SJSA1 (cell line): ENCODE measurements around the gene GATB. TPM values are rescaled to one million over a fixed set of nuclear protein-coding genes. Genes with fewer than 3 reads are reported as not detected.

ENCODE experiments used
- DNase-seq, 2 experiments: peaks; one replicate each; pipeline ENCODE4 v3.0.0-alpha.2; 2015 to 2020; ENCODE audit warnings: low spot score in 2 of 2, low read depth in 1 of 2
- H3K27ac ChIP-seq: fragments of 250-450 bp; sonication (Bioruptor Pico); 2 replicates; pipeline ENCODE4 v1.5.1; 2020; ENCODE audit warnings: mild to moderate bottlenecking, moderate library complexity
- H3K27me3 ChIP-seq: fragments of 250-450 bp; sonication (Bioruptor Pico); replicated peaks from 2 replicates; pipeline ENCODE4 v1.5.1; 2020; ENCODE audit warnings: mild to moderate bottlenecking, moderate library complexity
- H3K36me3 ChIP-seq: fragments of 250-450 bp; sonication (Bioruptor Pico); 2 replicates; pipeline ENCODE4 v1.5.1; 2020; ENCODE audit warnings: mild to moderate bottlenecking
- H3K4me1 ChIP-seq: fragments of 250-450 bp; sonication (Bioruptor Pico); replicated peaks from 2 replicates; pipeline ENCODE4 v1.6.1; 2021; ENCODE audit warnings: mild to moderate bottlenecking
- H3K4me3 ChIP-seq: fragments of 250-450 bp; sonication (Bioruptor Pico); 2 replicates; pipeline ENCODE4 v1.5.1; 2020; ENCODE audit warnings: mild to moderate bottlenecking
- H3K9me3 ChIP-seq: fragments of 250-450 bp; sonication (Bioruptor Pico); replicated peaks from 2 replicates; pipeline ENCODE4 v1.5.1; 2020; ENCODE audit warnings: mild to moderate bottlenecking
- total RNA-seq: library from RNA; depleted of rRNA; stranded (reverse); fragments of >200 nt; shearing (Covaris generic); gene quantifications from 2 replicates; pipeline ENCODE4 v1.2.3, GENCODE V29; 2014

GATB gene
- total RNA-seq, 1 experiment from 2014 or later, result 21.9 TPM

- Histone ChIP-seq H3K9me3 (no peaks in the 10 kb centered on the region), H3K36me3 (no peaks in the 10 kb centered on the region), H3K27me3 (no peaks in the 10 kb centered on the region), H3K4me3 (no peak overlapping the region), H3K27ac (no peak overlapping the region), H3K4me1 (no peaks in the 10 kb centered on the region)
- DNase-seq, result no peak
These were observed 81.6 kb downstream of the GATB start for GRCh38 chr4:151679231-151679630.

GRCh38 chr4:151678048-151678872 is 82.5 kb downstream of the GATB start:
- DNase-seq, result no peak

GRCh38 chr4:151677193-151677592 is 83.6 kb downstream of the GATB start:
- H3K9me3 ChIP-seq, result no peaks in the 10 kb centered on the region
- no peaks in the 10 kb centered on the region for H3K27me3 ChIP-seq
- H3K36me3 ChIP-seq, result no peaks in the 10 kb centered on the region
- H3K4me3 ChIP-seq, result no peak overlapping the region
- H3K27ac ChIP-seq, result no peak overlapping the region
- DNase-seq, result no peak
- no peaks in the 10 kb centered on the region for H3K4me1 ChIP-seq

More at GRCh38 chr4:151678048-151678872, 82.5 kb downstream of the GATB start:
- Histone ChIP-seq H3K36me3 (no peaks in the 10 kb centered on the region), H3K4me1 (no peaks in the 10 kb centered on the region), H3K27ac (no peak overlapping the region), H3K4me3 (no peak overlapping the region), H3K27me3 (no peaks in the 10 kb centered on the region), H3K9me3 (no peaks in the 10 kb centered on the region)

- no peak for DNase-seq
These were observed 84.5 kb downstream of the GATB start for GRCh38 chr4:151676301-151676700.

GRCh38 chr4:151675411-151675971 is 85.3 kb downstream of the GATB start:
- no peaks in the 10 kb centered on the region for H3K27me3 ChIP-seq
- no peak overlapping the region for H3K4me3 ChIP-seq
- DNase-seq, result no peak
- H3K4me1 ChIP-seq, result no peaks in the 10 kb centered on the region
- no peaks in the 10 kb centered on the region for H3K9me3 ChIP-seq
- no peak overlapping the region for H3K27ac ChIP-seq
- no peaks in the 10 kb centered on the region for H3K36me3 ChIP-seq

More at GRCh38 chr4:151676301-151676700, 84.5 kb downstream of the GATB start:
- no peaks in the 10 kb centered on the region for H3K36me3 ChIP-seq
- H3K4me1 ChIP-seq, result no peaks in the 10 kb centered on the region
- H3K9me3 ChIP-seq, result no peaks in the 10 kb centered on the region
- no peaks in the 10 kb centered on the region for H3K27me3 ChIP-seq
- H3K27ac ChIP-seq, result no peak overlapping the region
- H3K4me3 ChIP-seq, result no peak overlapping the region

GRCh38 chr4:151674804-151675391 is 85.9 kb downstream of the GATB start:
- no peaks in the 10 kb centered on the region for H3K9me3 ChIP-seq
- no peaks in the 10 kb centered on the region for H3K4me1 ChIP-seq
- no peaks in the 10 kb centered on the region for H3K27me3 ChIP-seq
- no peak for DNase-seq
- H3K27ac ChIP-seq, result no peak overlapping the region
- no peak overlapping the region for H3K4me3 ChIP-seq
- no peaks in the 10 kb centered on the region for H3K36me3 ChIP-seq

- Histone ChIP-seq H3K4me3 (no peak overlapping the region), H3K27me3 (no peaks in the 10 kb centered on the region), H3K9me3 (no peaks in the 10 kb centered on the region), H3K4me1 (no peaks in the 10 kb centered on the region), H3K27ac (no peak overlapping the region), H3K36me3 (no peaks in the 10 kb centered on the region)
- DNase-seq, result no peak
These were observed 86.8 kb downstream of the GATB start for GRCh38 chr4:151673908-151674520.

GRCh38 chr4:151672996-151673395 is 87.8 kb downstream of the GATB start:
- Histone ChIP-seq H3K27me3 (no peaks in the 10 kb centered on the region), H3K4me1 (no peaks in the 10 kb centered on the region), H3K9me3 (no peaks in the 10 kb centered on the region), H3K36me3 (no peaks in the 10 kb centered on the region), H3K4me3 (no peak overlapping the region), H3K27ac (no peak overlapping the region)
- DNase-seq, result no peak

GRCh38 chr4:151671541-151672059 is 89.2 kb downstream of the GATB start:
- no peak overlapping the region for H3K4me3 ChIP-seq
- no peak overlapping the region for H3K27ac ChIP-seq
- H3K27me3 ChIP-seq, result no peaks in the 10 kb centered on the region
- no peaks in the 10 kb centered on the region for H3K9me3 ChIP-seq
- no peaks in the 10 kb centered on the region for H3K36me3 ChIP-seq
- DNase-seq, result no peak
- no peaks in the 10 kb centered on the region for H3K4me1 ChIP-seq

- Histone ChIP-seq H3K4me3 (no peak overlapping the region), H3K9me3 (no peaks in the 10 kb centered on the region), H3K27me3 (no peaks in the 10 kb centered on the region), H3K27ac (no peak overlapping the region), H3K4me1 (no peaks in the 10 kb centered on the region), H3K36me3 (no peaks in the 10 kb centered on the region)
- no peak for DNase-seq
These were observed 90.0 kb downstream of the GATB start for GRCh38 chr4:151670843-151671242.

- no peaks in the 10 kb centered on the region for H3K27me3 ChIP-seq
These were observed 90.8 kb downstream of the GATB start for GRCh38 chr4:151669990-151670389.

GRCh38 chr4:151668689-151669402 is 92.0 kb downstream of the GATB start:
- no peaks in the 10 kb centered on the region for H3K36me3 ChIP-seq
- DNase-seq, result no peak

More at GRCh38 chr4:151669990-151670389, 90.8 kb downstream of the GATB start:
- Histone ChIP-seq H3K27ac (no peak overlapping the region), H3K36me3 (no peaks in the 10 kb centered on the region), H3K4me1 (no peaks in the 10 kb centered on the region), H3K4me3 (no peak overlapping the region), H3K9me3 (no peaks in the 10 kb centered on the region)
- no peak for DNase-seq

GRCh38 chr4:151667666-151668065 is 93.1 kb downstream of the GATB start:
- Histone ChIP-seq H3K4me1 (no peaks in the 10 kb centered on the region), H3K27me3 (no peaks in the 10 kb centered on the region), H3K4me3 (no peak overlapping the region), H3K9me3 (no peaks in the 10 kb centered on the region), H3K36me3 (no peaks in the 10 kb centered on the region), H3K27ac (no peak overlapping the region)
- DNase-seq, result no peak

More at GRCh38 chr4:151668689-151669402, 92.0 kb downstream of the GATB start:
- Histone ChIP-seq H3K27me3 (no peaks in the 10 kb centered on the region), H3K4me3 (no peak overlapping the region), H3K4me1 (no peaks in the 10 kb centered on the region), H3K9me3 (no peaks in the 10 kb centered on the region), H3K27ac (no peak overlapping the region)
